NAMALWA (cell line): ENCODE data around the gene NUDT1.
A peak's percentile ranks its signal among the peaks of the same experiment; 100 is the strongest.
"Not testable (repeated sequence)": the region's sequence is repeated elsewhere in the genome, so short reads cannot be mapped to it uniquely, and the experiment has no call there.

ENCODE experiments used
- DNase-seq: peaks from one replicate; pipeline ENCODE4 v3.0.0-alpha.2; 2015; ENCODE audit warnings: low spot score

The NUDT1 gene

GRCh38 chr7:2269089-2269990 lies 27.3 kb downstream of the NUDT1 start:
- not testable (repeated sequence) for DNase-seq

GRCh38 chr7:2269991-2270460 lies 28.0 kb downstream of the NUDT1 start:
- no peak for DNase-seq

- DNase-seq: no peak
Measured at GRCh38 chr7:2270495-2270894, 28.5 kb downstream of the NUDT1 start.

- no peak for DNase-seq
Measured at GRCh38 chr7:2271273-2272026, 29.4 kb downstream of the NUDT1 start.

GRCh38 chr7:2272031-2272430 lies 30.0 kb downstream of the NUDT1 start:
- DNase-seq: no peak

GRCh38 chr7:2273866-2274265 lies 31.8 kb downstream of the NUDT1 start:
- DNase-seq: no peak

- no peak for DNase-seq
Measured at GRCh38 chr7:2274666-2275065, 32.6 kb downstream of the NUDT1 start.

GRCh38 chr7:2275101-2275500 lies 33.1 kb downstream of the NUDT1 start:
- DNase-seq: no peak

GRCh38 chr7:2276107-2276506 lies 34.1 kb downstream of the NUDT1 start:
- no peak for DNase-seq

GRCh38 chr7:2278026-2278425 lies 36.0 kb downstream of the NUDT1 start:
- DNase-seq: no peak

- no peak for DNase-seq
Measured at GRCh38 chr7:2279896-2280295, 37.9 kb downstream of the NUDT1 start.

- DNase-seq: no peak
Measured at GRCh38 chr7:2280424-2280823, 38.4 kb downstream of the NUDT1 start.

- no peak for DNase-seq
Measured at GRCh38 chr7:2281541-2281940, 39.5 kb downstream of the NUDT1 start.

- no peak for DNase-seq
Measured at GRCh38 chr7:2282185-2282751, 40.2 kb downstream of the NUDT1 start.

- no peak for DNase-seq
Measured at GRCh38 chr7:2283074-2283473, 41.0 kb downstream of the NUDT1 start.

GRCh38 chr7:2287745-2288144 lies 45.7 kb downstream of the NUDT1 start:
- no peak for DNase-seq

- peak; percentile 66 for DNase-seq
Measured at GRCh38 chr7:2288503-2288902, 46.5 kb downstream of the NUDT1 start.

- DNase-seq: no peak
Measured at GRCh38 chr7:2289111-2289586, 47.1 kb downstream of the NUDT1 start.

- no peak for DNase-seq
Measured at GRCh38 chr7:2289621-2290020, 47.6 kb downstream of the NUDT1 start.

- no peak for DNase-seq
Measured at GRCh38 chr7:2290877-2291276, 48.9 kb downstream of the NUDT1 start.

GRCh38 chr7:2295936-2296620 lies 54.1 kb downstream of the NUDT1 start:
- no peak for DNase-seq

- peak; percentile 58 for DNase-seq
Measured at GRCh38 chr7:2296832-2297231, 54.8 kb downstream of the NUDT1 start.
